NCI-H128 (cell line): ENCODE results near the gene STS.
"Not testable (repeated sequence)": the region's sequence is repeated elsewhere in the genome, so short reads cannot be mapped to it uniquely, and the experiment has no call there.

Source experiments
- DNase-seq: peaks from one replicate; lab custom pipeline; 2025; ENCODE audit not compliant: unreplicated experiment; lab: John Stamatoyannopoulos, UW

The STS gene

DNA sequence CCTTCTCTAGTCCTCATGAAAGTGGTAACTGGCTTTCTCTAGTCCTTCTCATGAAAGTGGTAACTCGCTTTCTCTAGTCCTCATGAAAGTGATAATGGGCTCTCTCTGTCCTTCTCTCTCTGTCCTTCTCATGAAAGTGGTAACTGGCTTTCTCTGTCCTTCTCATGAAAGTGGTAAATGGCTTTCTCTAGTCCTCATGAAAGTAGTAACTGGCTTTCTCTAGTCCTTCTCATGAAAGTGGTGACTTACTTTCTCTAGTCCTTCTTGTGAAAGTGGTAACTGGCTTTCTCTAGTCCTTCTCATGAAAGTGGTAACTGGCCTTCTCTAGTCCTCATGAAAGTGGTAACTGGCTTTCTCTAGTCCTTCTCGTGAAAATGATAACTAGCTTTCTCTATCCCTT, 31.3 kb downstream of the STS start:
- DNase-seq: not testable (repeated sequence)

- DNase-seq: no peak
Observed at GRCh38 chrX:7179446-7179845, 31.9 kb downstream of the STS start.

DNA sequence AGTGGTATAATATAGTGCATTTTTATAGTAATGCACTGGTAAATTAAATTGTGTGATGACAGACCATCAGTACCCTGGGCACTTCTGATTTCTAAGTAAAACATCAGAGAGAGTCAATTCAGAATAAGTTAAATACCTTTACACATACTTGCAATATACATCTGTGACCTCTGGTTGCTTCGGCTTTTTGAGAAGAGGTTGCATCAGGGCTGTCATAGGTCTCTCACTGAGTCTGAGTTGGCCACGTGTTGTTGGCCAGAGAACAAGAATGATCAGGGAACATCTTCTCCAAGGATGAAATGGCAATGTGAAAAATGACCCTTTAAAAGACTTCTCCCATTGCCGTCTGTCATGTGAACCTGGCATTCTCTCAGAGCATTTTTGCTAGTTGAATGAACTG, 37.3 kb downstream of the STS start:
- DNase-seq: no peak

GRCh38 chrX:7188672-7189071, 41.2 kb downstream of the STS start:
- DNase-seq: no peak

DNA sequence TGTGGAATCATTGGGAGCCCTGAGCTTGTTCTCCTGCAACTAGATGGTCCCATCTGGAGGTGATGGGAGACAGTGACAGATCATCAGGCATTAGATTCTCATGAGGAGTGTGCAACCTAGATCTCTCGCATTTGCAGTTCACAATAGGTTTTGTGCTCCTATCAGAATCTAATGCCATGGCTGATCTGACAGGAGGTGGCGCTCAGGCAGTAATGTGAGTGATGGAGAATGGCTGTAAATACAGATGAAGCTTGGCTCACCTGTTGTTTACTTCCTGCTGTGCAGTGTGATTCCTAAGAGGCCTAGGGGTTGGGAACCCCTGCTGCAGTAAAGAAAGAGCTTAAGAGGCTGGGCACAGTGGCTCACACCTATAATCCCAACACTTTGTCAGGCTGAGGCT, 42.6 kb downstream of the STS start:
- DNase-seq: no peak

DNA sequence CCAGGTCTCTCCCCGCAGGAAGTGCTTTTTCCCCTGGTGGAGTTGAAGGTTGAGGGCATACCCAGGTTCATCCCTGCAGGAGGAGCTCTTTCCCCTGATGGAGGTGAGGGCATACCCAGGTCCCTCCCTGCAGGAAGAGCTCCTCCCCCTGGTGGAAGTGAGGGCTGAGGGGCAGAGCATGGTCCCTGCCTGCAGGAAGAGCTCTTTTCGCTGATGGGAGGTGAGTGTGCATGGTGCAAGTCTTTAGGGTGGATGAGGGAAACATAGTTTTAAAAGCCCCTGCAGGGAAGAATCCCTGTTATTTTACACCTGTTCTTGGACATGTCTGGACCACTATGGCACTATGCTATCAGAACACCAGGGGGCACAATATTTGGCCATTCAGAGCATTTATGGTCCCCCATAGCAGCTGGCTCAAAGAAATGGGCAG, 44.2 kb downstream of the STS start:
- DNase-seq: no peak

GRCh38 chrX:7192871-7193270, 45.4 kb downstream of the STS start:
- no peak for DNase-seq

DNA sequence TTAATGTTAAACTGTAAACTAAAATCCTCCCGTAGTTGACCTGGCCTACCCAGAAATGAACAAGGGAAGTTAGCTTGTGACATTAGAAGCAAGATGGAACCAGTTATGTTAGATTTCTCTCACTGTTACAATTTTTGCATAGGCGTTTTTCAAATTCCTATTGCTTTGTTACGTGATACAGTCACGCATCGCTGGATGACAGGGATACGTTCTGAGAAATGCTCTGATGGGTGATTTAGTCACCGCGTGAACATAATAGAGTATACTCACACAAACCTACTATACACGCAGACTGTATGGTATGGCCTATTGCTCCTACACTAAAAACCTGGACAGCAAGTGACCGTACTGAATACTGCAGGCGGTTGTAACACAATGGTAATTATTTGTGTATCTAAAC, 47.1 kb downstream of the STS start:
- no peak for DNase-seq
